Stimulated activated CD8-positive, alpha-beta memory T cell treated with anti-CD3 and anti-CD28 coated beads, Interleukin-15, amount 100 ng/mL, for 4 hours (primary cell): ENCODE measurements around the gene PACSIN2.
"Not testable (repeated sequence)": the region's sequence is repeated elsewhere in the genome, so short reads cannot be mapped to it uniquely, and the experiment has no call there.

Experiments
- DNase-seq, 2 donors: peaks; one replicate each; pipeline ENCODE4 v3.0.0-alpha.2; 2020; ENCODE audit warnings: low read depth in 2 of 2

PACSIN2 gene

GRCh38 chr22:42927966-42928365 is 87.0 kb downstream of the PACSIN2 start:
- DNase-seq: no peak

- no peak for DNase-seq
These were observed 88.2 kb downstream of the PACSIN2 start for GRCh38 chr22:42926768-42927167.

DNA sequence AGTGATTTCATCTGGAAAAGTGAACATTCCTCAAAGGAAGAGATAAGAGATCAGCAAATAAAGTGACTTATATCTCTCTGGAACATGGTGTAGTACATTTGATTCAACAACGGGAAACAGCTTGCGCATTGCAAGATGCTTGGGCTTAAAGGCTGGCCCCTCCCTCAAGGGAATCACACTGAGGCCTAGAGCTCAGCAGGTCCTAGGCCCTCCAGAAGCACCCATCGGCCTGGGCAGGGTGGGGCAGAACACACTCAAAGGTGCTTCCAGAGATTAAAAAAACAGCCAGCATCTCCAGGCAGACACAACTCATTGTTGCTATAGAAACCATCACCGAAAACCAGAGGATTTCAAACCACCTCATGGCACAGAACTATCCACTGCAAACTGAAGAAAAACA is 88.8 kb downstream of the PACSIN2 start:
- no peak for DNase-seq

DNA sequence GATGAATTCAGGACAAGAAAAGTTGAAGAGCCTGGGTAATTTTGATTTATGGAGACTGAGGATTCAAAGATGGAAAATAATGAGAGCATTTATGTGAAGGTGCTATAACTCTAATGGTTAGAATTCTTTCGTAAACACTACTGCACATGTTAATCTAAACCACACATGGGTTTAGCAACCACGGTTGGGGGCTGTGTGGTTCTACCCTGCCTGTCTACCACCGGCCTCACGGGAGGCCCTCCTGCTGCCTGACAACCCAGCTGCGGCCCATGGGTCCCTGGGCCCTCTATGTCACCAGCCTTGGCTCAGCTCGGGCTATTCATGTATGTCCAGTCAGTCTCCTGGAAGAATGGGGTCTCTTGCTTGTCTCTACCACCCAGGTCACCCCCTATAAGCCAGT is 89.4 kb downstream of the PACSIN2 start:
- DNase-seq: no peak

DNA sequence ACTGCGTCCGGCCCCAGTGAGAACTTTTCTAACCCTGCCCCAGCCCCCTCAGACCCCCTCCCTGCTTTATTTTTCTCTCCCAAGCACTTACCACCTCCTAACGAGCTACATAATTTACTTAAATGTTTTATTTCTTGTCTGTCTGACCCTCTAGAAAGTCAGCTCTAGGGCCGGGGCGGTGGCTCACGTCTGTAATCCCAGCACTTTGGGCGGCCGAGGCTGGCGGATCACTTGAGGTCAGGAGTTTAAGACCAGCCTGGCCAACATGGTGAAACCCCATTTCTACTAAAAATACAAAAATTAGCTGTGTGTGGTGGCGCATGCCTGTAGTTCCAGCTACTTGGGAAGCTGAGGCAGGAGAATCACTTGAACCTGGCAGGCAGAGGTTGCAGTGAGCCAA is 89.9 kb downstream of the PACSIN2 start:
- not testable (repeated sequence) for DNase-seq

GRCh38 chr22:42924436-42924835 is 90.5 kb downstream of the PACSIN2 start:
- no peak for DNase-seq

- no peak for DNase-seq
These were observed 92.4 kb downstream of the PACSIN2 start for GRCh38 chr22:42922374-42923191.

DNA sequence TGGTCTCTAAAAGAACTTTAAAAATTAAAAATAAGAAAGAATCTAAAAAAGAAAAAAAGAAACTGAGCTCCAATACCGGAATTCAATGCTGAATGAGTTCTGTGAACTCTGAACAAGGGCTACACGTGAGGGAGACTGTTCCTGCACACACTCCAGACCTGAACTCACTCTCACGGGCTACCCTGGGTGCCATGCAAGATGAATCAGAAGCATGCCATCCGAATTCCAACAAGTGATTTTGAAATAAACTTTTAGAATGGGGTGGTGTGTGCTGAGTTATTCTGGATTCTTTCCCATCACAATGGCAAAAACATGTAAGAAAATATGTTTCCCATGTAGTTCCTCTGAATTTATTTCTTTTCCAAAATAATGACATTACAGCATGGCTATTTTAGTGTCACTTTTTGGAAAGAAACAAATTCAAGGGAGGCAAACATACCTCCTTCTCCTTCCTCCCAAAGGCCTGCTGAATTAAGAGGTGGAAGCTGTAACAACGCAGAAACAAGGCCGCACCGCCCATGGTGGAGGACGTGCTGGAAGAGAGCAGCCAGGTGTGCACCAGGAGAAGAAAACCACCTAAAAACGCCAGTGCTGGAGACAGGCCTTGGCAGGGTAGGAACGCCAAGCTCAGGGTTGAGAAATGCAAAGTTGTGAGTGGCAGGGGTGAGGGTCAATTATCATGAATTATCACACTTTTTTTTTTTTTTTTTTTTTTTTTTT is 94.7 kb downstream of the PACSIN2 start:
- no peak for DNase-seq

- no peak for DNase-seq
These were observed 95.8 kb downstream of the PACSIN2 start for GRCh38 chr22:42919199-42919598.

DNA sequence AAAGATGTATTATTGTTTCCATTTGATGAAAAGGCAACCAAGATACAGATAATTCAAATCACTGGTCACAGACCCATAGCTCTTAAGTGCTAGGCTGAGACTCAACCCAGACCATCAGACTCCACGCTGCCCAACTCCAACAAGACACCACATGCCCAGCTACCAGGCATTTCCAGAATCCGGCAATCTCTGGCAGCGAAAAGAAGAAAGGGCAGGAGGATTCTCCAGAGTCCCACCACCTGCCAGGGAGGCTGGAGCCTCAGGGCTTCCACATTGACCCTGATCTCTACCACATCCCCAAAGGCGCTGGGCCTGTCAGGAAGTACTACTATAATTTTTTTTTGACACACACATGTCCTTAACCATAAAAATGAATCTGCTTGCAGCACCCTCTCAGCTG is 96.4 kb downstream of the PACSIN2 start:
- DNase-seq: no peak

DNA sequence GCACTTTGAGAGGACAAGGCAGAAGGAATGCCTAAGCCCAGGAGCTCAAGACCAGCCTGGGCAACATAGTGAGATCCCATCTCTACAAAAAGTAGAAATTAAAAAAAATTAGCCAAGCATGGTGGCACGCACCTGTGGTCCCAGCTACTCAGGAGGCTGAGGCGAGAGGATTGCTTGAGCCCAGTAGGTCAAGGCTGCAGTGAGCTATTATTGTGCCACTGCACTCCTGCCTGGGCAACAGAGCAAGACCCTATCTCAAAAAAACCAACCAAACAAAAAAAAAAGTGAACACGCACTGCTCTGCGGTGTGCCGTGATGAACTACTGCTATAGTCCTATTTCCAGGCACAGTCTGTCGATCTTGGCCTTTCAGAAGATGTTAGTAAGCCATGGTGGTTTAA is 97.6 kb downstream of the PACSIN2 start:
- DNase-seq: not testable (repeated sequence)

DNA sequence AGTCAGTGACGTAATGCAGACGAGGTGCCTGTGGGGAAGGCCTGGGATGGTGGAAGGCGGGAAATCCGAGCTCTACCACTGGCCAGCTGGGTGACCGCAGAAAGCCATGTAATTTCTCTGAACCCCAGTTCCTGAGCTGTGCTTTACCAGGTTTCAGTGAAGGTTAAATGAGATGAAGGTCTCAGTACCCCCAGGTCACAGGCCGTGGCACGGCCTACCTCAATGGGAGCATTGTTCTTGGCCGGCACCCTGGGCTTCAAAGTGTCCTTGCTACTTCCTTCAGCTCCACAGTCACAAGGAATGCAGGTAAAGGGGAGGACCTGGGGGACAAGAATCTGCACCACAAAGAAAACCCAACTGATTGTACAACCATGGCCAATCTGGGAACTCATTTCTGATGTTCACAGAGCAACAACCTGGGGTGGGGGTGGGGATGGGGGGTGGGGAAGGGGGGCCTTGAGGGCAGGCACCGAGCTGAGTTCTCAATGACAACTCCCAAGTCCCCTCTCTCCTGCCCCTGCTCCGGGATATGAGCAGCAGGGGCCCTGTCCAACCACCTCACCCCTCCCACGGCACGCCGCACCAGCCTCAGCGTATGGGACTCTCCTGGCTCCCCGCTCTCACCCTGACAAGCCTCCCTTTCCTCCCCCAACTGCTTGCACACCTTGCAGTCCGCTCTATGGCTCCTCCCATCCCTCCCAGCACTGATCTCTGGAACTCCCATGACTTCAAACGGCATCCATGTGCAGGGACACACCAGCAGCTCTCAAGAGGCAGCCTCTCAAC is 98.8 kb downstream of the PACSIN2 start:
- no peak for DNase-seq

DNA sequence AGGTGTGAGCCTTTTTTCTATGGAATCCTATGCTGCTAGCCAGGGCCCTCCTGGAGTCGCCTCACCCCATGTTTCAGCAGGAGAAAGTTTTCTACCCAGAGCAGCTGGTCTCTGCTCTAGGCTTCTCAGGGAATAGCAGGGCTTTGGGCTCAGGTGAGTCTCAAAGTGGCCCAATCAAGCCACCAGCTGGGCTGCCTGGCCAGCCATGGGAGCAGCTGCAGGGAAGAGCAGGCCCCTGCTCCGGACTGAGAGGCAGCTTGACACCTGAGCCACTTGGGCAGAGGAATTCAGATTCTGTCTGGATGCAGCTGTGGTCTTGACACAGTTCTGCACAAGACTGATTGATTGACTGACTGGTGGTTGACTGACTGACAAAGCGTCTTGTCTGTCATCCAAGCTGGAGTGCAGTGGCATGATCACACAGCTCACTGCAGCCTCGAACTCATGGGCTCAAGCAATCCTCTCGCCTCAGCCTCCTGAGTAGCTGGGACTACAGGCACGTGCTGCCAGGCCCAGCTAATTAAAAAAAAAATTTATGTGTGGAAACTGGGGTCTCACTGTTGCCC is 100.4 kb downstream of the PACSIN2 start:
- DNase-seq: no peak

GRCh38 chr22:42913874-42914510 is 101.0 kb downstream of the PACSIN2 start:
- no peak for DNase-seq

DNA sequence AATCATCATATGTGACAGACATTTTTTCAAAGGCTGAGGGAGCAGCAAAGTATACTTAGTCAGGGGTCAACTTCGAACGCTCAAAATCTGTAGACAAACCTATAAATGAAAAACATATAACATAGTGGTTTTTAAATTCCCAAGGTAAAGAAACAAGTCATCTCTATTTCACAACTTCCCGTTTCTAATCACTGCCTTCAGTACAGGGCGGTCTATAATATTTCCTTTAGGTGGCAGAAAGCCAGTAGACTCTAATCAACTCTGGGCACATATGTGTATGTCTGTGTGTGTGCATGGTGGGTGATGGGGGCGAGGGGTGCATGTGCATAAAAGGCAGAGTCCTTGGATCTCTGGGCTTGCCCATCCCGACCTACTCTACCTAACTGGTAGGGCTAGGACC is 102.9 kb downstream of the PACSIN2 start:
- DNase-seq: no peak

DNA sequence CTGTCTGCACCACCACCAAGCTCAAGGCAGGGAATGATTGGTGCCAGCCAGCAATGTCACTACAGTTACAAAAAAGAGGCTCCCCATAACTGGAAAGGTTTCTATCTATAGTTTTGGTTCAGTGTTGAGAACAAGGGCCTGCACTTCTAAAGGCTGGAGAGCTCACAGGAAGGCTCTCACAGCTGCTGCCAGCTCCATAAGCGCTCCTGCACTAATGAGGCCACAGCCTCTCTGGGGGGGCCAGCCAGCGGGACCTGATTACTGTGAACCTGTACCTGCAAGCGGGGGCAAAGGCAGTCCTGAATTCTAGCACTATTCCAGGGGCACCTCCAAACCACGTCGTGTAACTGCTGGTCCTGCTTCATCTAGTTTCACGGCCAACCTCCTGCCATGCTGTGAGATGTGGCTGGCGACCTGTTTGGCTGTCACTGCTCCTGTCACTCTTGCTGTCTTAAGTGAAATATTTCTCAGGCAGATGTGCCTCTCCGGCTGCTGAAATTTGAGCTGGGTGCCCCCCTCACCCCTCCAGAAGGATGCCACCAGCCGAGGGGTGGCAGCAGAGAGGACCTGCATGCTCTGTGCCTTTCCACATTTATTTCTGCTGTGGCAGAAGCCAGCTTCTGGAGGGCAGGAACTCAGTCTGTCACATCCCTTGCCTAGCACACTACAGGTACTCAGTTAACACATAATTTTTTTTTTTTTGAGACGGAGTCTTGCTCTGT is 104.6 kb downstream of the PACSIN2 start:
- DNase-seq: no peak

DNA sequence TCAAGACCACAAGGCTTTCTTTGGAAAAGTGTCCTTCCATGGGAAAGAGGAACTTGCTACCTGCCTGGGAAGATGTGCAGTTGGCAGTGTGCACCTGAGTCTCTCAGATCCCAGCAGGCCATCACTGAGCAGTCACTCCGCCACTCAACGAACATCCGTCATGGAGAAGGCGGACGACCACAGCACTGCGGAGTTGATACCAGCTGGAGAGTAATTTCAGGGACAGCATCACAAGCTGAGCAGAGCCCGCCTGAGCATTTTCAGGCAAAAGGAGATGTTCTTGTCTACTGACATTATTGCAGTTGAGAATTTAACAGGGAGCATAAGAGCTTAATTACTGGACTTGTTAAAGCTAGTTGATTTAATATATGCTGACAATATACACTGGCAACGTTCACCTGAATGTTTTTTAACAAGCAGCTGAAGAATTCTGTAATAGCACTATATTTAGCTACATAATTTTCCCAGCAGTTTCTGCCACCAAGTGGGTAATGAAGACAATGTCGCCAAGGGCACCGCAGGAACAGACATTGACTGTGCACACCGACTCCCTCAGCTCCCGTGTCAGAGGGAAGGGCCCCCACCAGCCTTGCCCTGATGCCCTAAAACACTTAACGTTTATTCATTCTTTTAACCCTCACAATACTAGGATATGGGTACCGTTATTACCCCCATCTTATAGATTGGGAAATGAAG is 105.4 kb downstream of the PACSIN2 start:
- DNase-seq: no peak

GRCh38 chr22:42908374-42908746 is 106.6 kb downstream of the PACSIN2 start:
- no peak for DNase-seq

DNA sequence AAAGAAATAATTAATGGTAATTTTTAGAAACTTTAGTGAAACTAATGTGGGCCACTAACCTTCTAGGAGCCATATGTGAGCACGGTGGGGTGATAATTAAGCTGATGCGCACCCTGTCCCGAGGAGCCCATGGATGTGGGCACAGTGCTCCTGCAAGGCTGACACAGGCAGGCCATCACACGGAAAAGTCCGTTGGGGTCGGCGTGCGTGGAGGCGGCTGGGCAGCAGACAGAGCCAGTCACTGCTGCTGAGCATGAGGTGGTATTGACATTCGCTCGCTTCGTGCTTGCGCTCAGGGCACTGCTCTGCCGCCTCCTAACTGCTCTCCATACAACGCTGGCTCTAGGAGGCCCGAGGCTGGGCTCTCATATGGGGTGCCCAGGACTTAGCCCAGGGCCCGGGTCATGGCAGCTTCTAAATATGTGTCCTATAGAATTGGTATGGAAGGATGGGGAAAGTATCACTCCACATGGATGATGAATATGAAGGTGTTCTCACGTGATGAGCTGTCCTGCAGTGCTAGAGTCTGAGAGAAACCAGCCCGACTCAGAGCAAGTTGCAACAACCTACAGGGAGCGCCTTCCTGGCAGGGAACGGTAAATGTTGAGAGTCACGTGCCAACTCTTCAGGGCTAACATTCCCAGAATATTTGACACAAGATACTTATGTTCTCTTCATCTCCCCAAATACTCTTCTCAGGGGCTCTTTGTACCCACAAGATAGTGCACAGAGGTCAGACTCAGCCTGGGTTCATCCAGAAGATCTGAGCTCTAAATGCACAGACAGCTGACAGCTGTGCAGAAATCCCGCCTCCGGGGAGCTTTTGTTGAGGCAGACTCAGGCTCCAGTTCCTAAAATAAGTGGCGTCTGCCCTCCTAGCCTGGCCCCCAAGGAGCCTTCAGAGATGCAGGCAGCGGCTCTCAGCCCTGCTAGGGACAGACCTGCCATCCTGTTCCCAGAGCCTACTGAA is 107.3 kb downstream of the PACSIN2 start:
- DNase-seq: no peak
